HG03558 (cell line): Measurements from ENCODE around the gene EED.

ENCODE experiments used
- ATAC-seq: cut with Tn5 transposase; IDR thresholded peaks from one replicate; pipeline ENCODE4 v1.9.1; 2021; ENCODE audit warnings: moderate number of reproducible peaks; ENCODE audit not compliant: unreplicated experiment; ENCODE audit errors: extremely low read depth

The EED gene, protein sequence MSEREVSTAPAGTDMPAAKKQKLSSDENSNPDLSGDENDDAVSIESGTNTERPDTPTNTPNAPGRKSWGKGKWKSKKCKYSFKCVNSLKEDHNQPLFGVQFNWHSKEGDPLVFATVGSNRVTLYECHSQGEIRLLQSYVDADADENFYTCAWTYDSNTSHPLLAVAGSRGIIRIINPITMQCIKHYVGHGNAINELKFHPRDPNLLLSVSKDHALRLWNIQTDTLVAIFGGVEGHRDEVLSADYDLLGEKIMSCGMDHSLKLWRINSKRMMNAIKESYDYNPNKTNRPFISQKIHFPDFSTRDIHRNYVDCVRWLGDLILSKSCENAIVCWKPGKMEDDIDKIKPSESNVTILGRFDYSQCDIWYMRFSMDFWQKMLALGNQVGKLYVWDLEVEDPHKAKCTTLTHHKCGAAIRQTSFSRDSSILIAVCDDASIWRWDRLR

DNA sequence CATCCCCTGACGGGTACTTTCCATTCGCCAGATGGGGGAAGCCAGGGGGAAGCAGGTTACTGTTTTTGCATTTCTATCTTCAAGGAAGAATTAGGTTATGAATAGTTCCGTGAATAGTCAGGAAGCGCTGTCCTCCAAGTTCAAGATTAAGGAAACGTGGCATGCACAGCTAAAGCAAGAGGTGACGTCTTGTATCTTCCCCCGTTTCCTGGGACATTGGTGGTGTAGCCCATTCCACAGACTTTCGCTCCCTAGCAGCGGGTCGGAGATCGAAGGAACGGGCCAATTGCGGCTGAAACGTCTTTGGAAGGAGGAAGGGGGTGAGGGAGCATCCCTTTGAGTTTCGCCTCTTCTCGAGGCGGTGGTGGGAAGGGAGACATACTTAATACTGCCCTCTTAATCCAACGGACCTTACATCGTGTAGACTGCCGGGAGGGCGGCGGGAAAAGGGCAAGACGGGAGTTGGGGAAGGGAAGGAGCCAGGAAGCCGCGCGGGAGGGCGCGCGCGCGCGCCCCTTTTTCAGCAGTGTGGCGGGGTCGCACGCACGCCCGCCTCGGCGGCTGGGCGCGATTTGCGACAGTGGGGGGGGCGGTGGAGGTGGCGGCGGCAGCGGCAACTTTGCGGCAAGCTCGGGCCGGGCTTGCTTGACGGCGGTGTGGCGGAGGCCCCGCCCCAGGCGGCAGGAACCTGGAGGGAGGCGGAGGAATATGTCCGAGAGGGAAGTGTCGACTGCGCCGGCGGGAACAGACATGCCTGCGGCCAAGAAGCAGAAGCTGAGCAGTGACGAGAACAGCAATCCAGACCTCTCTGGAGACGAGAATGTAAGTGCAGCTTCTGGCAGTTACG, at the start of gene EED:
TSS of gene EED (plus strand) at position 232 of the 847 bp plus-strand sequence. CDS start at position 709, 477 bp downstream.
- ATAC-seq, result peak; percentile 42

DNA sequence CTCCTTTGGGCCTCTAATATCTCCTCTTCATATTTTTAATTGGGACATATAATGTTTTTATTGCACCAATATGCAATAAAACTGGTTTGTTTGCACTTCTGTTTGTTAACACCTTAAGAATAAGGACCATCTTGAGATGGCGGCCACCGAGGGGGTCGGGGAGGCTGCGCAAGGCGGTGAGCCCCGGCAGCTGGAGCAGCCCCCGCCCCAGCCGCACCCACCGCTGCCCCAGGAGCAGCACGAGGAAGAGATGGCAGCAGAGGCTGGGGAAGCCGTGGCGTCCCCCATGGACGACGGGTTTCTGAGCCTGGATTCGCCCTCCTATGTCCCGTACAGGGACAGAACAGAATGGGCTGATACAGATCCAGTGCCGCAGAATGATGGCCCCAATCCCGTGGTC, 49.6 kb upstream of the EED start:
- no peak for ATAC-seq

DNA sequence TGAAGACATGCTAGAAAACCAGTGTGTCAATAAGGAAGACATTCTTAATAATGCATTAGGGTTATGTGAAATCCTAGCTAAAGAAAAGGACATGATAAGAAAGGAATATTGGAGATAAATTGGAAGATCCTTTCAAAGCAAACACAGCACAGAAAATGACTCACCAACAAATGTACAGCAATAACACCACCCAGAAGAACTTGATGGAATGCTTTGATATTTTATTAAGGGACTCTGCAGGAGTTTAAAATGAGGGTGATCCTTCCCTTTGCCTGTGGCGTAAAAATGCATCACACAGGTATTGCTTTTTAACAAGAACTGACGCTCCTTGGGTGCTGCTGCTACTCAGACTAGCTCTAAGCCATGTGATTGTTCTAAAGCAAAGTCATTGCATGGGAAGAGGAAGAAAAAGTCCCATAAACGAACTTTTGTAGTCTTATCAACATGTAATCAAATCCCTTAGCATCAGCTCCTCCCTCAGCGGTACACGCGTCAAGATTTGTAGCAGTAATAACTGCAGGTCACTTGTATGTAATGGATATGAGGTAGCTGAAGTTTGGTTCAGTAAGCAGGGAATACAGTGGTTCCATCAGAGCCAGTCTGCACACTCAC, 48.4 kb upstream of the EED start:
- no peak for ATAC-seq

GRCh38 chr11:86196913-86197312, 47.6 kb upstream of the EED start:
- no peak for ATAC-seq

DNA sequence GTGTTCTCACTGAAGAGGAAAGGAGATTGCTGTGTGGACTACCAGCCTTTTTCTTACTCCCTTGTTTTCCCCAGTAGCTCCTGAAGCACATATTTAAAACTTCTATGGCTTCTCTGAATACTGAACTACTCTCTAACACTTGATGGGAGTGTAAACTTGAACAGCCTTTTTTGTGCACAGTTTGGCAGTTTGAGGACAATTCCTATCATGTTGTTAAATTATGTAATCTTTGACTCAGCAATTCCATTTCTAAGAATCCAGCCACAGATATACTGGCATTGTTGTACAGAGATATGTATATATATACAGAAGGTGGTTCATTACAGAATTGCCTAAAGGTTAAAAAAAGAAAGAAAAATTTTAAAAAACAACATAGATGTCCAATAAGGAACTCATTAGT, 47.1 kb upstream of the EED start:
- ATAC-seq, result no peak

GRCh38 chr11:86198139-86198538, 46.4 kb upstream of the EED start:
- no peak for ATAC-seq

GRCh38 chr11:86199354-86199753, 45.2 kb upstream of the EED start:
- ATAC-seq, result no peak

GRCh38 chr11:86201371-86201884, 43.1 kb upstream of the EED start:
- ATAC-seq, result no peak

GRCh38 chr11:86202013-86202336, 42.6 kb upstream of the EED start:
- ATAC-seq, result no peak

- no peak for ATAC-seq
These were observed 40.2 kb upstream of the EED start for GRCh38 chr11:86204356-86204755.

- no peak for ATAC-seq
These were observed 38.9 kb upstream of the EED start for GRCh38 chr11:86205421-86206336.

GRCh38 chr11:86206337-86206695, 38.2 kb upstream of the EED start:
- ATAC-seq, result no peak

- ATAC-seq, result no peak
These were observed 37.1 kb upstream of the EED start for GRCh38 chr11:86207413-86207812.

DNA sequence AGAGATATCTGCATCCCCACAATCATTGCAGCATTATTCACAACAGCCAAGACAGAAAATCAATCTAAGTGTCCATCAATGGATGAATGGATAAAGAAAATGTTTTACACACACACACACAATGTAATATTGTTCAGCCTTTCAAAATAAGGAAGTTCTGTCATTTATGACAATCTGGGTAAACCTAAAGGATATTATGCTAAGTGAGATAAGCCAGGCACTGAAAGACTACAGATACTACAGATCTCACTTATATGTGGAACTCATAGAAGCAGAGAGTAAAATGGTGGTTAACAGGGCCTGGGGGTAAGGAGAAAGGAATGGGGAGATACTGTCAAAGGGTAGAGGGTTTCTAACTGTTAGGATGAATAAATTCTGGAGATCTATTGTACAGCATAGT, 36.0 kb upstream of the EED start:
- ATAC-seq, result no peak

- no peak for ATAC-seq
These were observed 34.5 kb upstream of the EED start for GRCh38 chr11:86209806-86210657.

DNA sequence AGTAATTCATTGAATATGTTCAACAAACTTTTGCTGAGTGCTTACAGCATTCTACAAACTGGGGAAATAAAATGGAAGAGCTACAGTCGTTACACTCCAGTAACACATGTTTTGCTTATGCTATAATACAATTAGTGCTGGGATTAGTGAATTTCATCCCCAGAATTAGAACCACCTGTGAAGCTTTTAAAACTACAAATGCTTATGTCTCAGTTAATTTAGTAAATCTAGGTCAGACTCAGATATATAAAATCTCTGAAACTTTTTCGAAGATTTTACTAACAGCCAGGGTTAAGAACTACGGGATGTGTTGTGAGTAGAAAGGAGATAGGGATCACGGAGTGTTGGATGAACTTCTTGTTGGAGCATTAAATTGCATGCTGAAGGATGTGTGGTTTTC, 33.7 kb upstream of the EED start:
- no peak for ATAC-seq

DNA sequence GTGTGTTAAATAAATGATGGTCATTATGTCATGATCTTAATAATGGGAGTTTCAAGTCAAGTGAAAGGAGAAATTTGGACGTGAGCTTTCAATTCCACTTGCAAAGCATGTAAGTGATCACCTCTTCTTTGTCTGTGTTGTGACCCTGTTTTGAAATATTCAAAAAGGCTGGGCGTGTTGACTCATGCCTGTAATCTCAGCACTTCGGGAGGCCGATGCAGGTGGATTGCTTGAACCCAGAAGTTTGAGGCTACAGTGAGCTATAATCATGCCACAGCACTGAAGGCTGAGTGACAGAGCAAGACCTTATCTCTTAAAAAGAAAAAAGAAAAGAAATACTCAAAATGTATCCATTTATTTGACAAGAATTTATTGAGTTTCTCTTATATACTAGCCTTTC, 32.9 kb upstream of the EED start:
- no peak for ATAC-seq

DNA sequence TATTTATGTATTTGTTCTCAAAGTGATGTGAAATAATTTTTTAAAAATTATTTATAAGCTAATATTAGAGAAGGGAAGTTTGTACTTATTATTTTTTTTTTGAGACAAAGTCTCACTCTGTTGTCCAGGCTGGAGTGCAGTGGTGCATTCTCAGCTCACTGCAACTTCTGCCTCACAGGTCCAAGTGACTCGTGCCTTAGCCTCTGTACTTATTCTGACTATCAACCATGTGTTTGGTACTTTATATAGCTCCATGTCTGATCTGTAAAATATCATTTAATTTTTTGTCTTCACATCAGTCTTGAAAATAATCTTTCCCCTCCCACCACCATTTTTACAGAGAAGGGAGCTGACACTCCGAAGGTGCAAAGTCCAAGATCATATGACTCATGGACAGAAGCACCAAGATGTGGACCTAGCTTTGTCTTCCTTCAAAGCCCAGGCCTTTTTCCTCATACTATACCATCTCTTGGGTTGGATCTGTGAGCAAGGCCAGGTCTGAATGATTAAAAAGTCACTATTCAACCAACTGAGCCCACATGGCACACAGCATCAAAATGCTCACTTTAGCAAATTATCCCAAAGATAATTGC, 32.4 kb upstream of the EED start:
- no peak for ATAC-seq

DNA sequence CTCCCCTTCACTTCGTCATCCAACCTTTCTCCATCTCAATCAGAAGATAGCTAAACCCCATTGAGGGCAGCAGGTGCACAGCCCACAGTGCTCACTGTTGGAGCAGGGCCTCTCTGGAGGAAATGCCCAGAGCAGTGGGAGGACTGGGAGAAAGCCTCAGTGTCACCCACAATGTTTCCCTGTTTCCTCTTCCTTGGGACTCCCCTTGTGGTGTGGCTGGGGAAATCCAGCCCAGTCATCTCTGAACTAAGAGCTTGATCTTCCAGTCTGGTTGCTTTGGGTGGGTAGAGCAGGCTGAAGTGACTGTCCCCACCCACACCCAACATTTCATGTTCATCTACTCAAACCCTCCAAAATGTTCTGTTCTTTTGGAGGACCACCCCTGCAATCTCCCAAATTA, 29.8 kb upstream of the EED start:
- ATAC-seq, result peak; percentile 30
